Midbrain (tissue), 1 donor: ENCODE measurements around the gene C19orf12.
"Not testable (repeated sequence)": the region's sequence is repeated elsewhere in the genome, so short reads cannot be mapped to it uniquely, and the experiment has no call there.

Experiments used
- DNase-seq: peaks from one replicate; lab custom pipeline; 2025; lab: John Stamatoyannopoulos, UW

The C19orf12 gene

DNA sequence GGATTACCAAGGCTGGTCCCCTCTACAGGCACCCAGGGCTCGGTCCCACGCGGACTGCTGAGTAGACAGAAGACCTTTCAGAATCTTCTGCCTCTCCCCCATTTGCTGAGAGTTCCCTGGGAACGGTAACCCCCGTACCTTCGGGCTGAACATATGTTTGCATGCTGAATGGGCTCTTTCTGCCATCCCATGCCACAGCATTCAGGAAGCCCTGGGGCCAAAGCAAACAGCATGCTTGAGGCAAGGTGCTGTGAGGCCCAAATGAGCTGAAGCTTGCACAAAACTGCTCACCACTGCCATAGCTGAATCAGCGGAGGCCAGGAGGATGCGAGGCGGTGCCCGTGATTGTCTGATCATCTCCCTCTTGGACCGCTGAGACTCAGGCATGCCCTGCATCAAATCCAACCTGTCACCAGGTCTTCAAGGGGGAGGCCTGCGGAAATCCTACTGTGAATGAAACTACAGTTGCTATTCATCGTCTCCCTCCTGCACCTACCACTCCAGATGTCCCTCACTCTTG, 16.3 kb upstream of the C19orf12 start:
- DNase-seq: no peak

DNA sequence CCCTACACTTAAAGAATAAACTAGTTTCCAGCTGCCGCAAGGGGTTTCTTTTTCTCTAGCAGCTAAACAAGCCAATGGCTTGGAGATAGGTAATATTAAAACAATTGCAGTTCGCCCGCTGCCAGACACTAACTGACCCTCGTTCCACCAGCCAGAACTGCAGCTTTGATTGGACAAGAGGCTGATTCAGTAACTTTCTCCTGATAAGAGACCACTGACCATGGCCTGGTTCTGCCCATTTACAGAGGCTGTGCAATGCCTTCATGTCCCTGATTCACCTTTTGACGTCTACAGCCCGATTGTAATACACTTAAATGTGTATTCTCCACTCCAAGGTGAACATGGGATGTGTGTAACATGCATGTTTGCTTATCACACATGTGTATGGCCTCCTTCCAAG, 12.8 kb upstream of the C19orf12 start:
- no peak for DNase-seq

GRCh38 chr19:29724746-29725145, 9.7 kb upstream of the C19orf12 start:
- DNase-seq: no peak

GRCh38 chr19:29724102-29724641, 9.1 kb upstream of the C19orf12 start:
- no peak for DNase-seq

DNA sequence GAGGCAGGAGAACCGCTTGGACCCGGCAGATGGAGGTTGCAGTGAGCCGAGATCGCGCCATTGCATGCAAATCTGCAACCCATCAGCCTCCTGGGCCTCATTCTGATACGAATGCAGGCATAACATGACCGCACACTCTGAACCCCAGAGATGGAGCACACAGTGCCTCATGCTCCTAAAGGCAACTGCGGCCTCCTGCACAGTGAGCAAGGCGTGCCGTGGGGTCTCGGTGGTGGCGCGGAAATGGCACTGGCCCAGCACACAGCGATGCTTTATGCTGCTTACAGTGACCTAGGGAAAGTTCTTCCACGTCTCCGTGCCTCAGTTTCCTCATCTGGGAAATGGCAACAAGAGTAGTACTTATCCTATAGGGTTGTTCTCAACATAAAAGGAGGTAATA, 2.0 kb upstream of the C19orf12 start:
- DNase-seq: no peak

GRCh38 chr19:29715701-29716581, 880 bp upstream of the C19orf12 start:
- DNase-seq: no peak

DNA sequence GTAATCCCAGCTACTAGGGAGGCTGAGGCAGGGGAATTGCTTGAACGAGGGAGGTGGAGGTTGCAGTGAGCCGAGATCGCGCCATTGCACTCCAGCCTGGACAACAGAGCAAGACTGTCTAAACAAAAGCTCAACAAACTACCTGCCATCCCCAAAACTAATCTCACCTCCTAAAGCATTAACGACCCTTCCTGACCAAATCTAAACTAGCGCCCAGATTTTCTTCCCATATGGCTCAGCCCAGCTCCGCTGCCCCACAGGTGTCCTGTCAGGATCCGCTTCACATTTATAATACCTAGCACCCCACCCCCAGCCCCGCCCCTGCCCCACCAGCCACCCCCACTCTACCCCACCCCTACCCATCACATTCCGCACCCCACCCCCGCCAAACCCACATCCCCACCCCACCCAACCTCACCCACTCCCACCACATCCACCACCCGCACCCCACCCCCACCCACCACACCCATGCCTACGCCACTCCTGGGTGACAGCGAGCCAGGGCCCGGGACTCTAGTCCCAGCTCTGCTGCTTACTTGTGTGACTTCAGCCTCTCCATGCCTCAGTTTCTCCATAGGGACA, 599 bp downstream of the C19orf12 start:
- no peak for DNase-seq

DNA sequence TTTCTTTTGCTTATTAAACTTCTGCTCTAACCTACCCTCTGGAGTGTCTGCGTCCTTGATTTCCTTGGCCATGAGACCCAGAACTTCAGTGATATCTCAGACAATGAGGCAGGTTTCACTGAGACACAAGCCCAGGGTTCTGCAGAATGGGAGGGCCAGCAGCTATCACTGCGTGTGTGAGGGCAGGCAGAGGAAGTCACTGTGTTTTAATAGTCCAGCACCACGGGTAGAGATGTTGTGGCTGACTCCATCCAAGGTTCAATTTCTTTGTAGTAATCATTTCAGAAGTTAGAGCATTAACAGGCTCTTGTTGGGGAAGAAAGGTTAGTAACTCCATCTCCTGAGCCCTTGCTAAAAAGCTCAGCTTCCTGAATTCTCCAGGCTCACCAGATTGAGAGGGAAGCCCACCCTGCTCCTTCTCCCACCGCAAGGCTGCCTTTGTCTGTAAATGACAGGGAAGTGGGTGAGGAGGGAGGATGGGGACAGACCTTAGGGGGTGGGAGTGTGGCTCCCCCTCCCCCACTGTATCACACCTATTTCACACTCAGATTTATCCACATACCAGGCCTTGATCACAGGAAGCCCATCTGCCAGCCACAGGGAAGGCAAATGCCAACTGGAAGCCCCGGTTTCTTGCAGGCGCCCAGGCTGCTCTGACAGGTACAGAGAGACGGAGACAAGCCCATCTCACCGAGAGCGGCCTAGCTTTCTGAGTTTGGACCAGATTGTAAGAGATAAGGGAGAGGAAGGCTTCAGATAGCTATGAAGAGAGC, 2.1 kb downstream of the C19orf12 start:
- DNase-seq: no peak

- no peak for DNase-seq
Measured at GRCh38 chr19:29711584-29712132, 3.4 kb downstream of the C19orf12 start.

GRCh38 chr19:29709440-29709798, 5.6 kb downstream of the C19orf12 start:
- not testable (repeated sequence) for DNase-seq

DNA sequence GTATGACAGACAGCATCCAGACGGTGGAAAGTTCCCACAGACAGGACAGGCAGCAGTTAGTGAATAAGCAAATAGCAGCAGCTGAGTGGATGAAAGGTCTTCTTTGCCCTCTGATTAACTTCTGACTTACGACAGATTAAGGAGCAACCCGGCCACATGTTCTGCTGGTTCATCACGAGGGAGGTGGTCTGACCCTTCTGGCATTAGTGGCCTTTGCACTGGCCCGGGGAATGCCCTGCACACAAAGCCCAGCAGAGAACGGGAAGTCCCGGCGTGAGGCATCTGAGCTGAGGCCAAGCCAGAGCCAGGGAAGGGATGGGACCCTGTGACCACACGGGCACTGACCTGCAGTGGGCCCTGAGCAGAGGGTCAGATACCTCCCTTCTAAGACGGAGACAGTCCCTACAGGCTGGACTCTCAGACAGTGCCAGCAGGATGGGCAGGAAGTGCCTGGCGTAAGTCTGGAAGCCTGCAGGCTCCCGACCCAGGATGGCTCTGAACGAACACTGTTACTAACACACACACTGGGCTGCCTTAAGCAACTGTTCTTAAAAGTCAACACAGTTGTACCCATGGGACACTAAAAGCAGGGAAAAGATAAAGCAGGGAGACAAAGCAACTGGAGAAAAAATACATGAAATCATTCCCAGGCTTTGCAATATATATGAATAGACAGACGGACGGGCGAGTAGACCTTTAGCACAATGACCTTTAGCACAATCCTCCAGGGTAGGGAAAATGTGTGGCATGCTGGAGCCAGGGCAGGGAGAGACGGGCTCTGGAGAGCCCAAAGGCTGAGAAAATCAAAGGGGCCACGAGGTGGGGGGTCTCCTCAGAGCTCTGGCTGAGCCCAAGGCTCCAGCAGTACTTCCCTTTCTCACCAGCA, 6.3 kb downstream of the C19orf12 start:
- no peak for DNase-seq

GRCh38 chr19:29706635-29707034, 8.4 kb downstream of the C19orf12 start:
- no peak for DNase-seq

DNA sequence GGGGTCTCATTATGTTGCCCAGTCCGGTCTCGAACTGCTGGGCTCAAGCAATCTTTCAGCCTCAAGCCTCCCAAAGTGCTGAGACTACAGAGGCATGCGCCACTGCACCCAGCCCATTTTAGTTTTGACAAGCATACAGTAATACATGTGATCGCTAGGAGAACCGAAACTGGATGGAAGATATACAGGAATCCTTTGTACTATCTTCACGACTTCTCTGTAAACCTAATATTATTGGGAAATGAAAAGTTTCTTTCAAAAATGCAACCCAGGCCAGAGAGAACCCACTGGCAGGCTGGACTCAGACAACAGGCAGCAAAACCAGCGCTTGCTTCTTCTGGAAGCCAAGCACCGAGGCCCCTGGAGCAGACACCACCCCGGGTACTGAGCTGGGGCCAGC, 9.4 kb downstream of the C19orf12 start:
- no peak for DNase-seq

- no peak for DNase-seq
Measured at GRCh38 chr19:29704562-29705558, 10.2 kb downstream of the C19orf12 start.

DNA sequence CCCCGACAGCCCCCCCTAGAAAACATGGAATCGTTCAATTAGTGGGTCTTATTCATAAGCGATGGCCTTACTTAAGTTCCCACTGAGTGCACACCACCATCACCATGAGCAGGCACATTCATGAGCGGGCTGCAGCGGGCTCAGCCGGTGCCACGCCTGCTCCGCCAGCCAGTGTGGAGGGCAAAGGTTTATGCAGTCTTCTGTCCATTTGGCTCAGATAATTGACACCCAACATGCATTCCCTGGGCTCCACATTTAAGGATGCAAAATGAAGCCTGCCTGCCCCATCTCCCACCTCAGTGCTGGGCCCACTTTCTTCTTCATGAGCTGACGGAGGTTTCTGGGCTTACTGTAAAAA, 12.1 kb downstream of the C19orf12 start:
- DNase-seq: no peak

DNA sequence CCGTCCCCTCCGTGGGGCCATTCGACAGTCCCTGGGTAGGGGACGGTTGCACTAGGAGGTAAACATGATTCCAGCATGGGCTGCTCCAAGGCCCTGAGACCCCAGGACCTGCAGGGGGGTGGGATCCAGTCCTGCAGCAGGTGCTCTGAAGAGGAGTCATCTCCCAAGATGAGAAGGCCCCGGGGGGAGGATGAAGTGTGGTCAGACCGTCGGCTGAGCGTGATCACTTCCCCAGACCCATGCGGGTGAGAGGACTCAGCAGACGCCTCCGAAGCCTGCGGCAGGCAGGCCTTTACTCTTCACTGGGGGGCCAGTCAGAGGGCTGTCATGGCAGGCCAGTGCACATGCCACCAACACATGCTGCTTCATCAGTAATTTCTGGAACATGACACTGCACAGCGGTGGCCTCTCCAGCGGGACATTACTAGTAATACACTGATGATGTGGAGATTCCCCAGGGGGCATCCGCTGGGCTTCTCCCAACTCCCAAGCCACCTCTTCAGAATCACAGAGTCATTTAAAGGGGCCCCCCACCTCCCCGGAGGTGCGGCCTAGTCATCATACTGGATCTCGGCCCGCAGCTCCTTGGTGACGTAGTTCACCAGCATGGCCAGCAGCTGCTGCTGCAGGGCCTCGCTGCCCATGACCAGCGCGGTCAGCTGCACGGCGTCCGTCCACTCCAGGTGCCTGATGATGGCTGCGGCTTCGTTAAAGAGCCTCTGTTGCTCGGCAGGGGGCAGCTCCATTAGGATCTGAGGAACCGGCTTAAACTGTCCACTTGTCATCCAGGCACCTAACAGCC, 12.7 kb downstream of the C19orf12 start:
- no peak for DNase-seq

GRCh38 chr19:29700498-29700897, 14.6 kb downstream of the C19orf12 start:
- no peak for DNase-seq

GRCh38 chr19:29699861-29700260, 15.2 kb downstream of the C19orf12 start:
- no peak for DNase-seq
